Measurements from ENCODE around the gene RTN4RL1. TPM values are rescaled to one million over a fixed set of nuclear protein-coding genes. Genes with fewer than 3 reads are reported as not detected.

The RTN4RL1 gene
- total and polyA plus RNA-seq, 9 of the 15 experiments (the other 6 are each of a cell fraction or from before 2014, with no cell fraction given): 0.04 to 0.06 (median 0.04) TPM; not detected in 5

GRCh38 chr17:2068031-2068518, 42.9 kb upstream of the RTN4RL1 start:
- CTCF ChIA-PET (ENCODE audit: low intra/inter-chr PET ratio): no interaction called here
- 82% methylated on average over 5 of the region's 6 CpGs for WGBS (ENCODE audit: insufficient coverage, low coverage, missing lambda C conversion rate)
- BruUV-seq (replicated peaks): no TSS peak

DNA sequence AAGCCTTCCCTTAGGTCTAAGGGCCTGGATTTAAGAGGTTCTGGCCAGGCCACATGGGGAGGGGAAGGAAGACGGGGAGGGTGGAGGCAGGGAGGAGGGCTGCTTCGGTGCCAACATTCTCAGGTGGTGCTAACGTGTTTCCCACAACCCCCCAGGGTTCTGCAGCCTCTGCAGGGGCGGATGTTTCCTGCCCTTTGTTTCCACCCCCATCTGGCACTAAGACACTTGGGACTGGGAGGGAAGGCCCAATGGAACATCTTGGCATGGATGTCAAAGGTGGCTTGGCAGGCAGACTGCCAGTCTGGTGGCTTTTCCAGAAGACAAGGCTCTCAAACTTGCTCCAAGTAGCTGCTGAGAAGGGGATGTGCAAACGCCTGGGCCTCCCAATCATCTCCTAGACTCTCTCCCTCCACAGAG, 42.5 kb upstream of the RTN4RL1 start:
- no TSS peak for BruUV-seq (replicated peaks)
- no peak for DNase-seq (ENCODE audit: extremely low read depth in 1 of 4, low spot score in 3 of 4)
- Histone ChIP-seq H3K4me2 (ENCODE audit: insufficient read depth, low read length) (no peak overlapping the region), H2AFZ (ENCODE audit: low read depth, low read length) (no peak overlapping the region), H3K4me3 (no peak overlapping the region), H3K4me1 (replicated peaks in 1 of 2; ENCODE audit: control insufficient read depth in 2 of 2, insufficient read depth in 2 of 2, low read length in 2 of 2) (peaks cover 0 to 9% of the 10 kb centered on the region in 2 experiments; a peak in 2 of 5 replicates), H3K9me3 (replicated peaks; ENCODE audit: control insufficient read depth, insufficient read depth, low read depth, low read length) (no peaks in the 10 kb centered on the region), H3K27ac (ENCODE audit: extremely low read depth, low read depth, low read length) (no peak overlapping the region), H3K79me2 (ENCODE audit: control insufficient read depth, insufficient read depth, low read length) (no peaks in the 10 kb centered on the region), H4K20me1 (replicated peaks; ENCODE audit: control insufficient read depth, insufficient read depth, low read length) (no peaks in the 10 kb centered on the region), H3K27me3 (ENCODE audit: control insufficient read depth in 2 of 2, insufficient read depth in 2 of 2, low read length in 2 of 2) (no peaks in the 10 kb centered on the region), H3K9ac (ENCODE audit: insufficient read depth in 1 of 2, low read depth in 2 of 2, low read length in 2 of 2) (no peak overlapping the region), H3K36me3 (ENCODE audit: control insufficient read depth, insufficient read depth, low read length) (peaks cover 21% of the 10 kb centered on the region; the same call in 2 of the 3 replicates), H3K9me1 (ENCODE audit: control insufficient read depth, insufficient read depth, low read length) (no peaks in the 10 kb centered on the region)
- intact Hi-C loops (cut with micrococcal nuclease) (no loop called here), in situ Hi-C loops (cut with MboI) (loop anchor here (10.0 kb wide), 1 partner anchor 177 kb away; no protein-coding TSS in a partner anchor)
- CTCF ChIA-PET (ENCODE audit: low intra/inter-chr PET ratio): no interaction called here
- 61% methylated on average over 3 of the region's 5 CpGs for WGBS (ENCODE audit: insufficient coverage, low coverage, missing lambda C conversion rate)
- no peak for ATAC-seq
- FAIRE-seq: no peak
- POLR2A ChIA-PET: interaction anchor here (1.1 kb wide), 1 partner anchor 10 kb away, joined by 4 read pairs; no protein-coding TSS in a partner anchor
- no peak for TF ChIP-seq MLLT1 (IDR thresholded peaks at IDR 0.05)
- TF ChIP-seq KDM1A (IDR thresholded peaks at IDR 0.05): no peak
- TF ChIP-seq BRCA1 (IDR thresholded peaks at IDR 0.05): no peak
- TF ChIP-seq BRCA1 (CRISPR knock-in tag; IDR thresholded peaks at IDR 0.05): no peak

More at GRCh38 chr17:2068031-2068518, 42.9 kb upstream of the RTN4RL1 start:
- DNase-seq (ENCODE audit: extremely low read depth in 1 of 4, low spot score in 3 of 4) (no peak), FAIRE-seq (no peak), ATAC-seq (no peak)
- Histone ChIP-seq H3K4me1 (replicated peaks in 1 of 2; ENCODE audit: control insufficient read depth in 2 of 2, insufficient read depth in 2 of 2, low read length in 2 of 2) (peaks cover 0 to 6% of the 10 kb centered on the region in 2 experiments; a peak in 1 of 5 replicates), H3K9me1 (ENCODE audit: control insufficient read depth, insufficient read depth, low read length) (no peaks in the 10 kb centered on the region), H3K36me3 (ENCODE audit: control insufficient read depth, insufficient read depth, low read length) (peaks cover 21% of the 10 kb centered on the region; the same call in 2 of the 3 replicates), H3K9ac (ENCODE audit: insufficient read depth in 1 of 2, low read depth in 2 of 2, low read length in 2 of 2) (no peak overlapping the region), H3K4me2 (ENCODE audit: insufficient read depth, low read length) (no peak overlapping the region), H3K9me3 (replicated peaks; ENCODE audit: control insufficient read depth, insufficient read depth, low read depth, low read length) (no peaks in the 10 kb centered on the region), H2AFZ (ENCODE audit: low read depth, low read length) (no peak overlapping the region), H3K27ac (ENCODE audit: extremely low read depth, low read depth, low read length) (no peak overlapping the region), H4K20me1 (replicated peaks; ENCODE audit: control insufficient read depth, insufficient read depth, low read length) (no peaks in the 10 kb centered on the region), H3K79me2 (ENCODE audit: control insufficient read depth, insufficient read depth, low read length) (no peaks in the 10 kb centered on the region), H3K27me3 (ENCODE audit: control insufficient read depth in 2 of 2, insufficient read depth in 2 of 2, low read length in 2 of 2) (no peaks in the 10 kb centered on the region), H3K4me3 (no peak overlapping the region)
- POLR2A ChIA-PET: interaction anchor here (1.1 kb wide), 1 partner anchor 9 kb away, joined by 4 read pairs; no protein-coding TSS in a partner anchor
- no peak for TF ChIP-seq GABPB1 (CRISPR knock-in tag; IDR thresholded peaks at IDR 0.05)
- no peak for TF ChIP-seq SNRNP70 (optimal IDR thresholded peaks at IDR 0.05; ENCODE audit: low read depth, low read length)
- intact Hi-C loops (cut with micrococcal nuclease): no loop called here
- in situ Hi-C loops (cut with MboI): loop anchor here (10.0 kb wide), 1 partner anchor 177 kb away; no protein-coding TSS in a partner anchor
